Stimulated activated CD4-positive, alpha-beta T cell treated with anti-CD3 and anti-CD28 coated beads, TNF-alpha, amount 100 ng/mL, for 48 hours (primary cell): ENCODE measurements around the gene DIP2A.

Experiments used
- DNase-seq, 3 donors: peaks; one replicate each; pipeline ENCODE4 v3.0.0-alpha.2; 2020; ENCODE audit warnings: low read depth in 3 of 3

The DIP2A gene

DNA sequence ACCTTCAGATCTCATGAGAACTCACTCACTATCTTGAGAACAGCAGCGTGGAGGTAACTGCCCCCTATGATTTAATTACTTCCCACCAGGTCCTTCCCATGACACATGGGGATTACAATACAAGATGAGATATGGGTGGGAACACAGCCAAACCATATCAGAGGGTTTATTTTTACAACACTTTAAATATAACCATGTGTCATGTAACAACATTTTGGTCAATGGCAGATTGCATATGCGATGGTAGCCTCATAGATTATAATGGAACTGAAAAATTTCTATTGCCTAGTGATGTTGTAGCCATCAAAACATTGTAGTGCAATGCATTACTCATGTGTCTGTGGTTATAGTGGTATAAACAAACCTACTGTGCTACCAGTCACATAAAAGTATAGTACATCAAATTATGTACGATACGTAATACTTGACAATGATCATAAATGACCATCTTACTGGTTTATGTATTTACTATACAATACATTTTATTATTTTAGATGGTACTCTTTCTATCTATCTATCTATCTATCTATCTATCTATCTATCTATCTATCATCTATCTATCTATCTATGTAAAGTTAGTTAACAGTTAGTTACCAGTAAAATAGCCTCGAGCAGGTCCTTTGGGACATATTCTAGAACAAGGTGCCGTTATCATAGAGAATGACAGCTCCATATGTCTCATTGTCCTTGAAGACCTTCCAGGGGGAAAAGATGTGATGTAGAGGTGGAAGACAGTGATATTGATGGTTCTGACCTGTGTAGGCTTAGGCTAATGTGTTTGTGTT lies 158.8 kb downstream of the DIP2A start:
- no peak for DNase-seq

- DNase-seq: no peak
Observed at GRCh38 chr21:46618738-46619379, 160.2 kb downstream of the DIP2A start.
